NCI-H1105 treated with DMSO at 0.1 percent for 48 hours (cell line): Measurements from ENCODE around the gene UFD1.

Experiments
- DNase-seq: peaks from one replicate; lab custom pipeline; 2025; lab: John Stamatoyannopoulos, UW

Gene UFD1

DNA sequence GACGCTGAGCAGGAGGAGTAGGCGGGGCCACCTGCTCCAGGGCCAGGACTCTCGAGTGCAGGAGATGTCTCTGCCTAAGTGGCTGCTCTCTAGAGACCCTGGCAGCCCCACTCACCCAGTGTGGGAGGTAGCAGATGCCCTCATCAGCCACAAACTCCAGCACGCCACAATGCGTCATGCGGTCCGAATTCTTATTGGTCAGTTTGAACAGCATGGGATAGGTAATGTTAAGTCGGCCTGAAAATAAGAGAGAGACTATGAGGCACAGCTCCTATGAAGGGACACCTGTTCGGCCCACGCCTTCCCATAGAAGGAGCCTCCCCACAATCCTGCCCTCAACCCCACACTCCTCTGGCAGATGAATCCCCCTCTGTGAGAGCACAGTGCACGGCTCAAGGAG lies 7.4 kb downstream of the UFD1 start:
- DNase-seq = no peak

- no peak for DNase-seq
Observed at GRCh38 chr22:19470010-19470409, 9.0 kb downstream of the UFD1 start.

DNA sequence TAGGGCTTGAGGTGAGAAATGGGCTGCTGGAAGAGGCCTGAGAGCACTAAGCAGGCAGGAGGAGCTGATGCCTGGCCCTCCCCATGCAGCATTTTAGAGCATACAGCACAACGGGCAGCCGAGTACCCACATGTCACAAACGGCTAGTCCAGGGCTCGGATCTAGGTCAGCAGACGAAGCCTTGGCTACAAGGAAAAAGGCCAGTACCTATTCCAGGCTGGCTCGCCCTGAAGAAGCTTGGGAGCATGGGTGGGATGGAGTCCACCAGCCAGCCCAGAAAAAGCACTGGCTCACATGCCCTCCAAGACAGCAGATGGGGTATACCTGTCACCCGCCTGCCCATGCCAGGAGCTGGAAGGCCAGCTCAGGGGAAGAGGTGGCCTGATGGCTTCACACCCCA lies 9.6 kb downstream of the UFD1 start:
- DNase-seq = no peak

GRCh38 chr22:19467912-19468311 lies 11.1 kb downstream of the UFD1 start:
- DNase-seq = no peak

- DNase-seq = no peak
Observed at GRCh38 chr22:19466848-19467752, 11.9 kb downstream of the UFD1 start.

- DNase-seq = no peak
Observed at GRCh38 chr22:19466126-19466716, 12.8 kb downstream of the UFD1 start.

DNA sequence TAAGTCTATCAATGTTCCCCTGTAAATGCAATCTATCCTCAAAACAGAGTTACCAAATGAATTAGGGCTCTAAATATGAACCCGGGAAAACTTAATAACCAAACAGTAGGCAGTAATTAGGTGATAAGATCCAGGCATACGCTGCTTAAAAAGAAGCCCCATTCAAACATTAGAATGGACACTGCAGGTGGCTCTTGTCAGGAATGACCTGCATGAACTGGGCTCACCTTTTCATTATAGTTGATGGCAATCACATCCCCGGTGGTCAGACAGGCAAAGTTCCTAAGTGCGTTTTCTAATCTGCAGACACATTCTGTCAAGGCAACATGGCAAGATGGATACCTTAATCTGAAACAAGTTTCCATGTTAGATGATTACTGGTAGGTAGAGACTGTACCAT lies 14.0 kb downstream of the UFD1 start:
- DNase-seq = no peak

GRCh38 chr22:19464546-19464945 lies 14.4 kb downstream of the UFD1 start:
- DNase-seq = no peak

DNA sequence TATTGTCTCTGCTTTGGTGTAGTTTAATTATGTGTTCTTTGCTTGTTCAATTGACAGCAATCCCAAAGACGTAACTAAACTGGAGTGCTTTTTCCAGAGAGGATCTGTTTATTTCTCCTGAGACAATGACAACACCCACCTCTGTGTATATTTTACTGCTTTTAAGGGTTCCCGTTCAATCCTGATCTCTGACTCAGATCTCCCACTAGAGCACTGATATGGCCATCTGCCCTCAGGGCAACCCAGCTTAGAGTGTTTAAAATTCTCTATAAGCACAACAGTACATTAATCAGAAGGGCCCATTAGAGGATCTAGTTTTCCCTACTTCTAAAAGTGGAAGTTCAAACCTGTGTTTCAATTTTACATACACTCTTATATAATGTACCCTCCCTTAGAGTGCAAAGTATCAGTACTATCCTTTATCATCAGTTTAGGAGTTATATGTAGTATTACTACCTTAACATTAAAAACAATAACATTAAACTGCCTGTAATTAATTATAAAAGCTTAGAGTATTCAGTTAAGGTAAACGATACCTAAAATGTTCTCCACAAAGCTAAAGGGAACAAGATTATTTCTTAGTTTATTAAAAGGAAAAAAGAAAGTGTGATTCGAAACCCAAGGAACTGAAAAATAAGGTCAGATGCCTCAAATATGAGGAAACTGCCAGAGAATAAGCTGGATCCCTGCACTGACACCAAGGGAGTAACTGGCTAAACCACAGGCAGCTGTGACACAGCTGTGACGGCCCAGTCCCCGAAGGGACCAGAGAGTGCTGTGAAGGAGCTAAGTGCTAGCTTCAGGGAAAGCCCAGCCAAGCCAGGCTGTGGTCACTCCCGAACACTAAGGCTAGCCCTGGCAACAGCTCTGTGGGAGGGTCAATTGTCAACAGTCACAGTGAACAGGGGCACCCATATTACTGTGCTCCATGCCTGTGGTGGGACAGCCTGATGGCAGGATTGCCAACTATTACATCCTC lies 15.2 kb downstream of the UFD1 start:
- no peak for DNase-seq

DNA sequence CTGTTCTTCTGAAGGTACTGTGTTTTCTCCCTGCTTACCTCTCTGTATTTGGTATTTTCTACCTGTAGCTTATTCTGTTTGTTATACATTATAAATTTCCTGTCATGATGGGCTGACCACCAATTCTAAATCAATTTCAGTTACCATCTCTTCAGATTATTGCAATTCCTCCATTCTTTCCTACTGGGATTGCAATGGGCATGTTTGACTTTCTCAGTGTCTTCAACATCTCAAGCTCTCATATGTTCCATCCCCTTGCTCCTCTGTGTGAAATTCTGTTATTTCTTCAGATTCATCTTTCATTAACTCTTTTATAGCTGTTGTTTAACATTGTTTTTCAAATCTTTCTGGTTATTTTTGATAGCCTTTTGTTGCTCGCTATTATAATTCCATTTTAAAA lies 16.0 kb downstream of the UFD1 start:
- no peak for DNase-seq

DNA sequence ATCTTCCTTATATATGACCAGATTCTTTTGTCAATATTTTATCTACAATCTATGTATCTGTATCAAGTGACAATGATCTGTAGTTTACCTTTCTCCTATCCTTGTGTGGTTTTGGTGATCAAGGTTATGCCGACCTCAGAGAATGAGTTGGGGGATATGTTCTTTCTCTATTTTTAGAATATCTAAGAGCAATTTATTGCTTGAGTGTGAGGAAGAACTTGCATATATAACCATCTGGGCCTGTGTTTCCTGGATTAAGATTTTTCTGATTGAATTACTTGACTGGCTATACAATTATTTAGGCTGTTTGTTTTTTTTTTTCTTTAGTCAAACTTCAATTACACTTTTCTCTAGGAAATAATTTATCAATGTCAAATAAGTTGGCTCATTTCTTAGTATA lies 17.5 kb downstream of the UFD1 start:
- no peak for DNase-seq

DNA sequence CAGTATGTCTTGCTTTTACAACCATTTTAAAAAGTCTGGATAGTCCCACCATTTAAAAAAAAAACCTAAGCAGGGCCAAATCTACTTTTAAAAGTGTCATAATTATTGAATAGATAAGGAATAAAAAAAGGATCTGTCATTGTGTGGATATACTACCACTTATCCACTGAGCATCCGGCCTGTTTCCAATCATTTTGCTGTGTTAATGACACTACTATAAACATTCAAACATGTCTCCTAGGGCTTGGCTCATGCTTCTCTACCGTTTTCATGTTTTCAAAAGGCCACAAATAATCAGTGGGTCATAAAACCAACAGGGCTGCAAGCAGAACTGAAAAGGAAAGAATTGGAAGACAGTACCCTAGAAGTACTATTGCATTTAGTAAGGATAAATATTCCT lies 19.0 kb downstream of the UFD1 start:
- DNase-seq = no peak

DNA sequence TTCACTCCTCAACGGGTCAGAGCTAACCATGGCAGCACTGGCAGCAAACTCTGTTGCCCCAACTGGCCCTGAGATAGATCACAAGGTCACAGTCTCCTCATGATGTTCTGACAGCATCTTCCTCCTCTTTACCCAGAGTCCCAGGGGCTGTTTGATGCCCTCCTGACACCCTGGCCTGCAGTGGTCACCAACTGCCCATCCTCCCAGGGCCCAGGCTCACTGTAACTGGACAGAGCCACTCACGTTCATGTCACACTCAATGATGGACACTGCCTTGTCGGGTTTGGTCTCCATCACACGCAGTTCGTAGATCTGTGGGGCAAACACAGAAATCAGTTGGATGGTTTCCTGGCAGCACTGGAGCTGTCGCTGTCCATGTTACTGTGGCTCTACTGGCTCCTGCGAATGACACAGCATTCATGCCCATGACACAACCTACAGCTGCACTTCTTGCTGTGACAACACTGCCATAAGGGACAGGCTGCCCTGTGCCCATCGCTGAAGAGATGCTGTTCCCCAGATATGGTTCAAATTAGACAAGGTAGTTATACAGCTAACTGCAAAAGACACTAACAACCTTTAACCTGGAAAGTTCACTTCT lies 21.1 kb downstream of the UFD1 start:
- no peak for DNase-seq

DNA sequence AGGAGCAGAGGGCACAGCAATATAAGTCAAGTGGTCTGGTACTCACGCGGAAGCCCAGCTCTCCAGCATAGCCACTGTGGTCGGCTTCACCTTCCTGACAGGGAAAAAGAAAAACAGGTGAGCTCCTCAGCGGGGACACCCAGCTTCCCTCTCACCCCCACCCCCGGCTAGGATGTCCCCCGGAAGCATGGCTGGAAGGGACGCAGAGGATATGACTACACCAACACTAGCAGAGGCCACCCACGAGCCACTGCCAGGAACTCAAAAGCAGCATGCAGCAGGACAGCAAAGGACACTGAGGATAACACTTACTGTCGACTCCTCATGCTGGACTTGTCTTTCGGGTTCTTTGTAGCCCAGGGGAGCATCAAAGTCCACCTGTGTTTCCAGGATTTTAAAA lies 22.5 kb downstream of the UFD1 start:
- DNase-seq = no peak

DNA sequence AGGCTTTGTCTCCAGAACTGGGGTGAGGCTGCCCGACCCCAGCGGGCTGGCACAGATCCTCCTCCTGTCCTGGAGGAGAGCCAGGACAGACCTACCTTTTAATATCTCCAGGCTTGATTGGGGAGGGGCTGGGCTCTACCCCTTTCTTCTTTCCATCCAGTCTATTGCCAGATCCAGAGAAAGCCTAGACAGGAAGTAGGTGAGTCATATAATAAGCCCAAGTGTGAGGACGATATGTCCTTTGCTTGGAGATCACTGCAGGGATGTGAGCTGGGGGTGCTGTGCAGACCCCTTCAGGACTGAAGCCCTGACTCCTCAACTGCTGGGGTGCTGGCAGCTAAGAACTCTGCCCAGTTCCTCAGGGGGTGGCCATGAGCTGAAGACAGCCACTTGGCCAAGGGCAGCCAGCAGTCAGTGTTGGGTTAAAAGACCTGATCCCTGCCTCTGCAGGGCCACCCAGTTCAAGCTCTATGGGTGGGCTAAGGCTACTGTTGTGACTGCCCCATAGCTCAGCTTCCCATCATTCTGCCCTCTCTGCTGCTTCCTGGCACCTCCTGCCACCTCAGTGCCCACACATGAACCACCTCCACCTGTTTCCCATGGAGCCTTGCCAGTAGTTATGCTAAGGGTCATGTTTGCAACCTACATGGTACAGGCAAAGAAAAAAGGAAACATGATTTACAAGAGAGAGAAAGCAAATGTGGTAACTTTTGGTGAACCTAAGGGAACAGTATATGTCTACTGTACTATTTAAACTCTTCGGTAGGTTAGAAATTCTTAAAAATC lies 23.2 kb downstream of the UFD1 start:
- DNase-seq = no peak

GRCh38 chr22:19455033-19455432 lies 24.0 kb downstream of the UFD1 start:
- DNase-seq = no peak

DNA sequence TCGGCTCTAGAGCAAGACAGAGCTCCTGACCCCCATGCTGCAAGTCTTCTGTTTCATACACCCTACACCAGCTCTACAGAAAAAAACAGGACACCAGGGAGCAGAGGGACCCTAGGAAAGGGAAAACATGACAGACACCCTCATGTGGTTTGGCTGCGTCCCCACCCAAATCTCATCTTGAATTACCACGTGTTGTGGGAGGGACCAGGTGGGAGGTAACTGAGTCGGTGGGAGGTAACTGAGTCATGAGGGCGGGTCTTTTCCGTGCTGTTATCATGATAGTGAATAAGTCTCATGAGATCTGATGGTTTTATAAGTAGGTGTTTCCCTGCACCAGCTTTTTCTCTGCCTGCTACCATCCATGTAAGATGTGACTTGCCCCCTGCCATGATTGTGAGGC lies 24.8 kb downstream of the UFD1 start:
- no peak for DNase-seq

GRCh38 chr22:19453718-19454117 lies 25.3 kb downstream of the UFD1 start:
- no peak for DNase-seq

- no peak for DNase-seq
Observed at GRCh38 chr22:19451570-19451969, 27.4 kb downstream of the UFD1 start.

GRCh38 chr22:19450363-19451175 lies 28.4 kb downstream of the UFD1 start:
- no peak for DNase-seq

GRCh38 chr22:19449422-19449767 lies 29.6 kb downstream of the UFD1 start:
- no peak for DNase-seq
